PC-3 (cell line): ENCODE results near the gene GBP1.
"Not testable (repeated sequence)": the region's sequence is repeated elsewhere in the genome, so short reads cannot be mapped to it uniquely, and the experiment has no call there.

Experiments
- CTCF ChIP-seq: fragments of 300-600 bp; sonication (generic); conservative IDR thresholded peaks from 2 replicates; pipeline ENCODE4 v1.5.1; 2017; ENCODE audit warnings: antibody characterized with exemption, low read depth, mild to moderate bottlenecking, low read length
- EZH2 ChIP-seq: fragments of 300-600 bp; sonication (generic); IDR thresholded peaks from one replicate; pipeline ENCODE4 v1.6.1; 2017; ENCODE audit warnings: antibody characterized with exemption, mild to moderate bottlenecking, low read length; ENCODE audit not compliant: unreplicated experiment

- not testable (repeated sequence) for TF ChIP-seq CTCF, EZH2
Observed at GRCh38 chr1:89049187-89049586, 15.8 kb downstream of the GBP1 start.
